ENCODE measurements around the gene POLR1A. TPM values are rescaled to one million over a fixed set of nuclear protein-coding genes. Genes with fewer than 3 reads are reported as not detected.

Gene POLR1A
- total and polyA plus RNA-seq, 2 of the 13 experiments (the other 11 are each of a cell fraction or from before 2014, with no cell fraction given) = 7.2 to 39.9 TPM

- Histone ChIP-seq H3K4me2 (ENCODE audit: low read depth, low read length) (no peak overlapping the region), H3K9me3 (ENCODE audit: low read length) (no peaks in the 10 kb centered on the region), H3K4me1 (ENCODE audit: insufficient read depth, low read length) (no peaks in the 10 kb centered on the region), H3K4me3 (replicated peaks in 1 of 3; ENCODE audit: insufficient read depth in 1 of 3, low read depth in 2 of 3, low read length in 3 of 3) (no peak overlapping the region), H4K20me1 (ENCODE audit: insufficient read depth, low read length) (no peaks in the 10 kb centered on the region), H3K27ac (ENCODE audit: extremely low read length, insufficient read depth, low read length) (no peak overlapping the region), H3K27me3 (ENCODE audit: control insufficient read depth in 1 of 2, insufficient read depth in 2 of 2, low read length in 2 of 2) (no peaks in the 10 kb centered on the region), H3K9ac (ENCODE audit: insufficient read depth, low read depth, low read length) (no peak overlapping the region), H3K36me3 (replicated peaks in 1 of 2; ENCODE audit: control insufficient read depth in 1 of 2, insufficient read depth in 2 of 2, low read length in 2 of 2) (peaks cover 53 to 92% of the 10 kb centered on the region in 2 experiments), H2AFZ (ENCODE audit: low read length) (no peak overlapping the region), H3K79me2 (ENCODE audit: insufficient read depth, low read length) (no peaks in the 10 kb centered on the region)
- ATAC-seq = no peak
- no TSS peak for BruUV-seq (replicated peaks)
- POLR2A ChIA-PET = no interaction called here
- CTCF ChIA-PET (ENCODE audit: low intra/inter-chr PET ratio, low total read pairs) = no interaction called here
- in situ Hi-C loops (cut with HindIII; ENCODE audit: extremely low pct_ligation_motif_present, low pct_unique_long_range_greater_than_20kb) (loop anchor here (10.0 kb wide), 1 partner anchor 338 kb away; no protein-coding TSS in a partner anchor), intact Hi-C loops (cut with micrococcal nuclease; ENCODE audit: unreplicated experiment) (no loop called here)
- no peak for FAIRE-seq
- 98% methylated on average over 9 of the region's 9 CpGs for WGBS (ENCODE audit: low lambda C conversion rate)
- DNase-seq (ENCODE audit: low spot score) = no peak
- TF ChIP-seq ZBTB10 (CRISPR knock-in tag; IDR thresholded peaks at IDR 0.05; ENCODE audit: borderline replicate concordance) (no peak), HBP1 (CRISPR knock-in tag; IDR thresholded peaks at IDR 0.05; ENCODE audit: low read depth) (no peak)
These were observed 33.3 kb downstream of the POLR1A start for GRCh38 chr2:86072271-86072858.

GRCh38 chr2:86070868-86071267, 34.8 kb downstream of the POLR1A start:
- in situ Hi-C loops (cut with HindIII; ENCODE audit: extremely low pct_ligation_motif_present, low pct_unique_long_range_greater_than_20kb) = loop anchor here (10.0 kb wide), 1 partner anchor 336 kb away; no protein-coding TSS in a partner anchor
- no peak overlapping the region for H3K4me3 ChIP-seq (replicated peaks in 1 of 3; ENCODE audit: insufficient read depth in 1 of 3, low read depth in 2 of 3, low read length in 3 of 3)

More at GRCh38 chr2:86070868-86071267, 34.8 kb downstream of the POLR1A start:
- Histone ChIP-seq H3K27me3 (ENCODE audit: control insufficient read depth in 1 of 2, insufficient read depth in 2 of 2, low read length in 2 of 2) (no peaks in the 10 kb centered on the region), H3K27ac (ENCODE audit: extremely low read length, insufficient read depth, low read length) (no peak overlapping the region), H4K20me1 (ENCODE audit: insufficient read depth, low read length) (no peaks in the 10 kb centered on the region), H3K9me3 (ENCODE audit: low read length) (no peaks in the 10 kb centered on the region), H3K79me2 (ENCODE audit: insufficient read depth, low read length) (no peaks in the 10 kb centered on the region), H3K9ac (ENCODE audit: insufficient read depth, low read depth, low read length) (no peak overlapping the region), H3K4me1 (ENCODE audit: insufficient read depth, low read length) (no peaks in the 10 kb centered on the region), H3K36me3 (replicated peaks in 1 of 2; ENCODE audit: control insufficient read depth in 1 of 2, insufficient read depth in 2 of 2, low read length in 2 of 2) (peaks cover 46 to 92% of the 10 kb centered on the region in 2 experiments), H3K4me2 (ENCODE audit: low read depth, low read length) (no peak overlapping the region), H2AFZ (ENCODE audit: low read length) (no peak overlapping the region)
- no peak for DNase-seq (ENCODE audit: low spot score)
- 84% methylated on average over 2 of the region's 2 CpGs for WGBS (ENCODE audit: low lambda C conversion rate)
- no peak for ATAC-seq
- FAIRE-seq = no peak
- intact Hi-C loops (cut with micrococcal nuclease; ENCODE audit: unreplicated experiment) = no loop called here
- TF ChIP-seq ZNF333 (CRISPR knock-in tag; IDR thresholded peaks at IDR 0.05; ENCODE audit: borderline replicate concordance) (no peak), ZNF800 (CRISPR knock-in tag; IDR thresholded peaks at IDR 0.05) (no peak), MLX (CRISPR knock-in tag; IDR thresholded peaks at IDR 0.05) (no peak)
- ChIA-PET CTCF (ENCODE audit: low intra/inter-chr PET ratio, low total read pairs) (no interaction called here), POLR2A (no interaction called here)
- BruUV-seq (replicated peaks) = no TSS peak
